BLaER1 treated with 17β-estradiol and CSF1 and Interleukin-3, amounts not matched to agents 10 nM and 100 nM (cell line): ENCODE data around the gene C2orf76.

ENCODE experiments used
- H3K27ac ChIP-seq, 11 experiments: shearing (Covaris generic); formaldehyde crosslinking; 2 replicates each; pipeline ENCODE4 v1.8.1; 2022
- H3K27me3 ChIP-seq, 11 experiments: shearing (Covaris generic); formaldehyde crosslinking; 2 replicates each; pipeline ENCODE4 v1.8.1; 2022
- H3K36me3 ChIP-seq, 11 experiments: shearing (Covaris generic); formaldehyde crosslinking; 2 replicates each; pipeline ENCODE4 v1.8.1; 2022
- H3K4me1 ChIP-seq, 10 experiments: shearing (Covaris generic); formaldehyde crosslinking; 2 replicates each; pipeline ENCODE4 v1.8.1; 2022
- H3K4me2 ChIP-seq, 11 experiments: shearing (Covaris generic); formaldehyde crosslinking; 2 replicates each; pipeline ENCODE4 v1.8.1; 2022
- H3K4me3 ChIP-seq, 10 experiments: shearing (Covaris generic); formaldehyde crosslinking; 2 replicates each; pipeline ENCODE4 v1.8.1; 2022
- H3K9ac ChIP-seq, 11 experiments: shearing (Covaris generic); formaldehyde crosslinking; 2 replicates each; pipeline ENCODE4 v1.8.1; 2022
- H3K9me3 ChIP-seq, 11 experiments: shearing (Covaris generic); formaldehyde crosslinking; replicated peaks in 1 of 11; 2 replicates each; pipeline ENCODE4 v1.8.1; 2022
- H4K20me1 ChIP-seq, 11 experiments: shearing (Covaris generic); formaldehyde crosslinking; 2 replicates each; pipeline ENCODE4 v1.8.1; 2022
- Cebpa-rat ChIP-seq, 11 experiments: shearing (Covaris generic); IDR thresholded peaks; 2 replicates each; pipeline ENCODE4 v1.8.1; 2022

C2orf76 gene

DNA sequence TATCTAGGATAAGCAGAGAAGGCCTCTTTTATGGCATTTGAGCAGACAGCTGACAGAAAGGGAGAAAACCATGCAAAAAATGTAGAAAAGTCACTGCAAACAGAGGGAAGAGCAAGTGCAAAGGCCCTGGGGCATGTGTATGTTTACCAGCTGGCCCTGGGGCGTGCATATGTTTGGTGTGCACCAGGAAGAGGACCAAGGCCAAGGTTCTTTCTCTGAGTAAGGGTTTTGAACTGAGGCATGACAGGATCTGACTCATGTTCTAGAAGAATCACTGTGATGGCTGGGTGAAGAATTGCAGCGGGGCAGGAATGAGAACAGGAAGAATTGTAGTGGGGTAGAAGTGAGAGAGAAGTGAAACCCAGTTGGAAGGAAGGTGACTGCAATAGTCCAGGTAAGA, 73.4 kb downstream of the C2orf76 start:
- Histone ChIP-seq H3K9ac (no peak overlapping the region), H3K4me3 (no peak overlapping the region), H4K20me1 (no peaks in the 10 kb centered on the region), H3K27me3 (no peaks in the 10 kb centered on the region), H3K4me1 (peaks cover 0 to 22% (median 0%) of the 10 kb centered on the region in 10 experiments; a peak in 6 of 20 replicates), H3K27ac (no peak overlapping the region), H3K9me3 (peaks cover 0 to 4% (median 0%) of the 10 kb centered on the region in 11 experiments; a peak in 1 of 22 replicates), H3K36me3 (no peaks in the 10 kb centered on the region), H3K4me2 (peak overlapping the region in 3 of 11 experiments; percentile 26 to 40 (median 37); a peak in 4 of 22 replicates)
- TF ChIP-seq Cebpa-rat (IDR thresholded peaks at IDR 0.05) = no peak

DNA sequence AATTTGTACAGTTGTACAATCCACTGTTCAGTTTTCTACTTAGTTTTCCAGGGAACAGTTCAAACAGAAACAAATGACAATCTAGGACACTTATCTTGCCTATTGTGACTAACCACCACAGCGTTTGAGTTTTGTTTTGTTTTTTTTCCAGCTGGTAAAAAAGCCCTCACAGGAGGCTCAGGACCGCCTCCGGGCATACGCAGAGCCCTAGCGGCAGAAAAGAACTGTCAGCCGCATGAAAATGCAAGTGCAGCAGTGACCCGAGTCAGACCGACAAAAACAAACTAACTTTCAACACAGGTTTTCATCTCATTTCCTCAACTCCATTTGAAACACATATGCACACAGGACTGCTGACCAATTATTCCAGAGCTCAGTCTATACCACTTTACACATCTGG, 74.4 kb downstream of the C2orf76 start:
- H3K9ac ChIP-seq = peak overlapping the region in 1 of 11 experiments; percentile 25; a peak in 1 of 22 replicates
- no peak overlapping the region for H3K4me3 ChIP-seq
- peaks cover 0 to 22% (median 0%) of the 10 kb centered on the region in 10 experiments; a peak in 6 of 20 replicates for H3K4me1 ChIP-seq
- H4K20me1 ChIP-seq = no peaks in the 10 kb centered on the region
- H3K27me3 ChIP-seq = no peaks in the 10 kb centered on the region
- H3K27ac ChIP-seq = no peak overlapping the region
- H3K9me3 ChIP-seq = peaks cover 0 to 4% (median 0%) of the 10 kb centered on the region in 11 experiments; a peak in 1 of 22 replicates
- H3K4me2 ChIP-seq = no peak overlapping the region
- no peak for TF ChIP-seq Cebpa-rat (IDR thresholded peaks at IDR 0.05)
- no peaks in the 10 kb centered on the region for H3K36me3 ChIP-seq

DNA sequence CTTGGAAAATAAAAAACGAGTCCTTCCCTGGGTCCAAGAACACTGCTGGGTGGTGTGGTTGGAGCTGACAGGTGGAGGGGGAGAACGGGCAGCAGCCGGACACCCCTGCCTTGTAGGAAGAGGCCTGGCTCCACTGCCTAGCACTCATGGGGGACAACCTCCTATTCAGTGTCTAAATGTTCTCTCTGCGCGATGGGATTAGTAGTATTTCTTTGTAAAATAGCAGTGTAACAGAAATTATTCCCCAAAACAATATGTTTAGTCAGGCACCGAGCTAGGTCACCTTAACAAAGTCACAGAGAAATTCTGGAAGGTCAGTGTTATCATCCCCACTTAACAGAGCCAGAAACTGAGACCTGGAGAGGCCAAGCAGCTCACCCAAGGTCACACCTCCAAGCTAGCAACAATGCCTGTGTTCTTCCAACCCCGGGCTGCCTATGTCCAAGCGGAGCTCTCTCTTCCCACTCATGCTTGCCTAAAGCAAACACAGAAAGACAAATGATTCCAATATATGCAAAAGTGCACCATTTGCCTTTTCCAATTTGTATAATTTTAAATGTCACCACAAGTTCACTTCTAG, 75.0 kb downstream of the C2orf76 start:
- H3K4me3 ChIP-seq = no peak overlapping the region
- H3K27me3 ChIP-seq = no peaks in the 10 kb centered on the region
- peaks cover 0 to 4% (median 0%) of the 10 kb centered on the region in 11 experiments; a peak in 1 of 22 replicates for H3K9me3 ChIP-seq
- H3K4me1 ChIP-seq = peaks cover 0 to 18% (median 0%) of the 10 kb centered on the region in 10 experiments; a peak in 6 of 20 replicates
- H3K36me3 ChIP-seq = no peaks in the 10 kb centered on the region
- peak overlapping the region in 1 of 11 experiments; percentile 25; a peak in 1 of 22 replicates for H3K9ac ChIP-seq
- H3K27ac ChIP-seq = no peak overlapping the region
- H4K20me1 ChIP-seq = no peaks in the 10 kb centered on the region
- H3K4me2 ChIP-seq = no peak overlapping the region
- TF ChIP-seq Cebpa-rat (IDR thresholded peaks at IDR 0.05) = no peak

DNA sequence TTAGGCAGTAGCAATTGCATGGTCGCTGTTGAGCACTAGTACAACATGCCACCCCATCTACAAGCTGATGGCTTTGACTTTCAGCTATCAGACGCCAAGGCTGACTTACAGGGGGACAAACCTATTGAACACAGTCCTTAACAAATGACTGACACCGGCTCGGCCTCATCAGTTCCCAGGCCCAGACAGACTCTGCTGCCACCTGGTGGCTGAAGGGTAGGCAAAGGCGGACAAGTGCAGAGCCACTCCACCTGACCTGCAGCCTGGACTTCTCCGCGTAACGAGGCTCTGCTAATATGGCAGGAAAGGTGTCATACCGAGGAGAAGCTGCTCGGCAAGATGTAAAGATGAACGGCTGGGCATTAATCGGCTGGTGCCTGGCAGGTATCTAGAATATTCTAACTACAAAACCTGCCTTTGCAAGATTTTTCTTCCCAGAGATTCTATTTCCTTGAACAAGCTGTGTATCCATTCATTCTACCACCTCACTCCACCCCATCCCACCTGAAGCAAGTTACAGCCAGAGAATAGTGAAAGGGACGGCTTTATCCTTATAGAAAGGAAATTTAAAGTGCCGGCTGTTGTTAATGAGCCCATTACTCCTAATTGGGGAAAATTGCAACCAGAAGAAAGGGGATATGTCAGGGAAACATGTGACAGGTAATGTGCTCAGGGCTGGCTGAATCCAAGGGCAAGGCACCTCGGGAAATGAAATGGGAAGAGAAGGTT, 75.6 kb downstream of the C2orf76 start:
- Histone ChIP-seq H3K9ac (no peak overlapping the region), H3K36me3 (no peaks in the 10 kb centered on the region), H3K4me1 (peaks cover 0 to 13% (median 0%) of the 10 kb centered on the region in 10 experiments; a peak in 6 of 20 replicates), H3K27ac (no peak overlapping the region), H3K9me3 (peaks cover 0 to 4% (median 0%) of the 10 kb centered on the region in 11 experiments; a peak in 1 of 22 replicates), H3K4me2 (no peak overlapping the region), H3K27me3 (no peaks in the 10 kb centered on the region), H3K4me3 (no peak overlapping the region), H4K20me1 (no peaks in the 10 kb centered on the region)
- no peak for TF ChIP-seq Cebpa-rat (IDR thresholded peaks at IDR 0.05)

DNA sequence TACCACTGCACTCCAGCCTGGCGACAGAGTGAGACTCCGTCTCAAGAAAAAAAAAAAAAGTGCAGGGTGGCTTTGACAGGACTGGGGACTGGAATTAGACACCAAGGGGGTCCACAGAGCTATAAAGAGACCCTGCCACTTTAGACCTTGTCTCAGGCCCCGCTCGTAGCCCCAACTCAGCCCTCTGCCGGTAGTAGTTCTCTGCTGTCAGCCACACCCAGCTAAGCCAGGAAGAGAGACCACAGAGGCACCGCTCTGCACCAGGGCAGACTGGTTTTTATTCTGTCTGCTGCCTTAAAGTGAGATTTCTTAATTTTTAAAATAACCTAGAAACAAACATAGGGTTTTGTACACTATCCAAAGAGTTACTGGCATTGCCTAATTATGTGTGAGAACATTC, 77.0 kb downstream of the C2orf76 start:
- Histone ChIP-seq H3K4me3 (no peak overlapping the region), H3K27ac (no peak overlapping the region), H3K36me3 (no peaks in the 10 kb centered on the region), H3K9me3 (peaks cover 0 to 4% (median 0%) of the 10 kb centered on the region in 11 experiments; a peak in 1 of 22 replicates), H3K4me2 (no peak overlapping the region), H4K20me1 (no peaks in the 10 kb centered on the region), H3K4me1 (peaks cover 0 to 13% (median 0%) of the 10 kb centered on the region in 10 experiments; a peak in 6 of 20 replicates), H3K9ac (no peak overlapping the region), H3K27me3 (no peaks in the 10 kb centered on the region)
- no peak for TF ChIP-seq Cebpa-rat (IDR thresholded peaks at IDR 0.05)

DNA sequence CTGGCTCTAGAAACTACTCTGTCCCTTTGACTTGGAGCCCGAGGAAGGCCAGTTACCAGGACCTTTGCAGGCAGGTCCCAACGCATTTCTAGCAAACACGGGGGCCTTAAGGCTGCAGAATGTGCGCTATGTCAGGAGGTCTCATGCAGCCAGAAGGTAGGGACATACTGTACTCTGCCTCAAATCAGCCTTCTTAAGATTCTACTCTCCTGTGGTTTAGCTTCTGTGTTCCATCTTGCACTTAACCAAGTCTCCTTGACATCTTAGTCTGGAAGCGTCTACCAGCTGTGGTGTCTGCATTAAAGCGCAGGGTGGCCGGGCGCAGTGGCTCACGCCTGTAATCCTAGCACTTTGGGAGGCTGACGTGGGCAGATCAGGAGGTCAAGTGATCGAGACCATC, 77.5 kb downstream of the C2orf76 start:
- Histone ChIP-seq H3K36me3 (no peaks in the 10 kb centered on the region), H3K27ac (no peak overlapping the region), H3K4me3 (no peak overlapping the region), H4K20me1 (no peaks in the 10 kb centered on the region), H3K4me2 (no peak overlapping the region), H3K9ac (no peak overlapping the region), H3K27me3 (no peaks in the 10 kb centered on the region), H3K4me1 (peaks cover 0 to 16% (median 4%) of the 10 kb centered on the region in 10 experiments; a peak in 14 of 20 replicates), H3K9me3 (peaks cover 0 to 4% (median 0%) of the 10 kb centered on the region in 11 experiments; a peak in 1 of 22 replicates)
- no peak for TF ChIP-seq Cebpa-rat (IDR thresholded peaks at IDR 0.05)

DNA sequence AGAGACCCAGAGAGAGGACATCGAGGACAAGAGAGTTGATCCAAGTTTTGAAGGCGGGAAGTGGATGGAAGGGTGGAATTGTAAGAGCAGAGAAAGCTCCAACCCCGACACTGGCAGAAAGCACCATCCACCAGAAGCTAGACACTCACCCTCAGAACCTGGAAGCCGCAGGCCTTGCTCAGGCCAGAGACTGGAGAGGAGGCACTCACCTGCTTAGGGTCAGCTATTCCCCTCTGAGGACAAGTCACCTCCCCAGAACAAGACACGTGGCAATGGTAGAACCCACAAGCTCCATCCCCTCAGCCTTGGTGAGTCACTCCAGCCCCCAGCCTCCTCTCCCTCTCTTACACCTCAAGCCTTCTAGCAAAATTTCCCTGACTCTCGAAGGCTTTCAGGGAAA, 78.1 kb downstream of the C2orf76 start:
- Histone ChIP-seq H3K4me1 (peaks cover 0 to 16% (median 9%) of the 10 kb centered on the region in 10 experiments; a peak in 14 of 20 replicates), H4K20me1 (no peaks in the 10 kb centered on the region), H3K36me3 (no peaks in the 10 kb centered on the region), H3K27me3 (no peaks in the 10 kb centered on the region), H3K9me3 (peaks cover 0 to 4% (median 0%) of the 10 kb centered on the region in 11 experiments; a peak in 1 of 22 replicates), H3K4me3 (no peak overlapping the region), H3K9ac (no peak overlapping the region), H3K4me2 (no peak overlapping the region), H3K27ac (no peak overlapping the region)
- no peak for TF ChIP-seq Cebpa-rat (IDR thresholded peaks at IDR 0.05)

DNA sequence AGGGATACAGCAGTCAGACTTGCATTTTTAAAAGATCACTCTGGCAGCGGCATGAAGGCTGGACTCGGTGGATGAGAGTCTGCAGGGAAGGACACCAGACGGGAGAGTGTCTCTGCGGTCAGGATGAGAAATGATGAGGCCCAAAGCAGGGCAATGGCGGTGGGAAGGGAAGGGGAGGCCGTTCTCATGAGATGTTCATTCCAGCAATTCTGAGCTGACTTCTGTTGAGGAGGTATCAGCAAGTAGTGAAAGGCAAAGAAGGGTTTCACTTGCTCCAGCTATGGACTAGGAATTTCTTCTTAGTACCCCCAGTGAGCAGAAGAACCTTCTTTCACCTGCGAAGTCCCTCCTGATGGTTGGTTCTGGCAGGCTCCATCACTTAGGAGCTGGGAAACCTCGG, 80.0 kb downstream of the C2orf76 start:
- no peak overlapping the region for H3K9ac ChIP-seq
- no peaks in the 10 kb centered on the region for H3K27me3 ChIP-seq
- no peaks in the 10 kb centered on the region for H4K20me1 ChIP-seq
- TF ChIP-seq Cebpa-rat (IDR thresholded peaks at IDR 0.05) = no peak
- H3K9me3 ChIP-seq = no peaks in the 10 kb centered on the region
- H3K4me1 ChIP-seq = peaks cover 0 to 29% (median 26%) of the 10 kb centered on the region in 10 experiments; a peak in 15 of 20 replicates
- no peak overlapping the region for H3K4me3 ChIP-seq
- no peak overlapping the region for H3K4me2 ChIP-seq
- no peaks in the 10 kb centered on the region for H3K36me3 ChIP-seq
- no peak overlapping the region for H3K27ac ChIP-seq

DNA sequence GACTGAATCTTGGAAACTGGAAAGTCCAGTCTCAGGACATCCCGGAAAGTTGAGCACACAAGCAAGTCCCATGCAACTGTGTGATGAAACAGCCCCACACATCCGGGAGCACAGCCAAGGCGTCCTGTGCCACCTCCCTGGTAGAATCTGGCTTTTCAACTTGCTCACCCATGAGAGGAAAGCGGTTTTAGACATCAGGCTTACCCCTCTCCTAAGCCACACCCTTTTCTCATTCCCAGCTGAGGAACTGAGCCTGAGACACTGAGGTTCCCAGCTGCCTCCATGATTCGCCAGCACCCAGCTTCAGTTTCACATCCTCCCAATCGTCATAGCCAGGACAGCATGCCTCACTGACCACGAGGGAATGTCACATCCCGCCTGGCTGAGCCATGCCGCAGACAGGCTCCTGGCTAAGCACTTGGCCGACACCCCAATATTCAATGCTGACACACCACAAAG, 82.7 kb downstream of the C2orf76 start:
- Histone ChIP-seq H3K9me3 (no peaks in the 10 kb centered on the region), H3K27me3 (no peaks in the 10 kb centered on the region), H3K4me3 (no peak overlapping the region), H3K36me3 (no peaks in the 10 kb centered on the region), H3K4me1 (peaks cover 7 to 42% (median 29%) of the 10 kb centered on the region in 10 experiments; a peak in 16 of 20 replicates), H3K27ac (peak overlapping the region in 3 of 11 experiments; percentile 9 to 74 (median 67); a peak in 4 of 22 replicates), H3K9ac (no peak overlapping the region), H3K4me2 (peak overlapping the region in 9 of 11 experiments; percentile 13 to 83 (median 52); a peak in 14 of 22 replicates), H4K20me1 (no peaks in the 10 kb centered on the region)
- no peak for TF ChIP-seq Cebpa-rat (IDR thresholded peaks at IDR 0.05)
